HEK293 (cell line): Measurements from ENCODE around the gene PTGFRN.

Experiments used
- CTCF ChIA-PET: fragments of 350-600 bp; formaldehyde crosslinking; extraction: SDS; loops from one replicate; lab custom pipeline; 2021; ENCODE audit warnings: antibody characterized with exemption; lab: Yijun Ruan, JAX
- POLR2A ChIA-PET: fragments of 300-600 bp; formaldehyde crosslinking; extraction: SDS; loops from one replicate; lab custom pipeline; 2020; ENCODE audit warnings: antibody characterized with exemption, inconsistent platforms; lab: Yijun Ruan, JAX
- H3K27ac ChIP-seq: fragments of 200-500 bp; sonication (Bioruptor generic); 2 replicates; pipeline ENCODE4 v1.5.1; 2014; ENCODE audit warnings: low read depth, low read length, control low read depth, inconsistent platforms; ENCODE audit errors: extremely low read depth
- H3K36me3 ChIP-seq, 2 experiments: fragments of 200-500 bp in 1 of 2; sonication (Bioruptor generic) in 1 of 2; 1 replicate in 1 of 2; 2 replicates in 1 of 2; pipeline ENCODE4 v1.5.1; 2014 to 2017; ENCODE audit warnings: inconsistent platforms in 2 of 2, low read length in 2 of 2; ENCODE audit not compliant: control insufficient read depth in 2 of 2, insufficient read depth in 1 of 2
- H3K4me1 ChIP-seq: fragments of 200-500 bp; sonication (Bioruptor generic); 2 replicates; pipeline ENCODE4 v1.5.1; 2014; ENCODE audit warnings: mild to moderate bottlenecking, low read length, inconsistent platforms; ENCODE audit not compliant: control insufficient read depth, insufficient read depth
- H3K4me3 ChIP-seq: 2 replicates; pipeline ENCODE4 v1.5.1; 2011; ENCODE audit warnings: low read depth, mild to moderate bottlenecking, control low read depth, low read length, moderate library complexity
- H3K9me3 ChIP-seq: fragments of 200-500 bp; sonication (Bioruptor generic); 2 replicates; pipeline ENCODE4 v1.5.1; 2014; ENCODE audit warnings: low read depth, low read length, inconsistent platforms; ENCODE audit not compliant: control insufficient read depth, insufficient read depth
- HIC1 ChIP-seq: fragments of 450-650 bp; formaldehyde crosslinking; IDR thresholded peaks from 2 replicates; pipeline ENCODE4 v1.5.1; 2016; ENCODE audit warnings: missing biosample characterization, missing genetic modification characterization
- KLF10 ChIP-seq: fragments of 450-650 bp; IDR thresholded peaks from 2 replicates; pipeline ENCODE4 v1.5.1; 2018; ENCODE audit warnings: missing biosample characterization, mild to moderate bottlenecking, missing genetic modification characterization
- PRDM10 ChIP-seq: fragments of 450-650 bp; formaldehyde crosslinking; IDR thresholded peaks from 2 replicates; pipeline ENCODE4 v1.5.1; 2016; ENCODE audit warnings: missing biosample characterization, missing genetic modification characterization
- SETDB1 ChIP-seq: IDR thresholded peaks from one replicate; pipeline ENCODE4 v1.6.1; 2017; ENCODE audit warnings: mild to moderate bottlenecking, low read length, moderate library complexity, mixed read lengths; ENCODE audit not compliant: insufficient read length
- SP7 ChIP-seq: fragments of 450-650 bp; formaldehyde crosslinking; IDR thresholded peaks from 2 replicates; pipeline ENCODE4 v1.5.1; 2016; ENCODE audit warnings: missing biosample characterization, missing genetic modification characterization
- ZBTB11 ChIP-seq: fragments of 450-650 bp; formaldehyde crosslinking; conservative IDR thresholded peaks from 2 replicates; pipeline ENCODE4 v1.5.1; 2016; ENCODE audit warnings: low read depth, missing biosample characterization, missing genetic modification characterization
- ZBTB26 ChIP-seq: fragments of 450-650 bp; formaldehyde crosslinking; optimal IDR thresholded peaks from 2 replicates; pipeline ENCODE3; 2016; ENCODE audit warnings: missing biosample characterization, mild to moderate bottlenecking, missing genetic modification characterization
- ZEB2 ChIP-seq: fragments of 450-650 bp; formaldehyde crosslinking; IDR thresholded peaks from 2 replicates; pipeline ENCODE4 v1.5.1; 2016; ENCODE audit warnings: missing biosample characterization, missing genetic modification characterization
- ZIC2 ChIP-seq: fragments of 450-650 bp; formaldehyde crosslinking; IDR thresholded peaks from 2 replicates; pipeline ENCODE4 v1.5.1; 2016; ENCODE audit warnings: missing biosample characterization, missing genetic modification characterization
- ZNF148 ChIP-seq: fragments of 450-650 bp; formaldehyde crosslinking; IDR thresholded peaks from 2 replicates; pipeline ENCODE4 v1.5.0; 2017; ENCODE audit warnings: missing biosample characterization, missing genetic modification characterization, borderline replicate concordance
- ZNF19 ChIP-seq: fragments of 450-650 bp; formaldehyde crosslinking; IDR thresholded peaks from 2 replicates; pipeline ENCODE4; 2016; ENCODE audit warnings: missing biosample characterization, missing genetic modification characterization, low read depth
- ZNF302 ChIP-seq: fragments of 450-650 bp; formaldehyde crosslinking; IDR thresholded peaks from 2 replicates; pipeline ENCODE4 v1.5.1; 2016; ENCODE audit warnings: missing biosample characterization, missing genetic modification characterization, low read depth
- ZNF362 ChIP-seq: fragments of 450-650 bp; formaldehyde crosslinking; IDR thresholded peaks from 2 replicates; pipeline ENCODE4 v1.5.1; 2016; ENCODE audit warnings: missing biosample characterization, missing genetic modification characterization
- ZNF391 ChIP-seq: fragments of 450-650 bp; formaldehyde crosslinking; IDR thresholded peaks from 2 replicates; pipeline ENCODE4 v1.5.1; 2016; ENCODE audit warnings: low read depth, missing biosample characterization, missing genetic modification characterization, borderline replicate concordance
- ZNF660 ChIP-seq: fragments of 450-650 bp; IDR thresholded peaks from 2 replicates; pipeline ENCODE4 v1.5.1; 2018; ENCODE audit warnings: missing biosample characterization, mild to moderate bottlenecking, missing genetic modification characterization

Gene PTGFRN

GRCh38 chr1:116871779-116872146, 38.0 kb upstream of the PTGFRN start (continued):
- TF ChIP-seq PRDM10 (tag by site-specific recombination) = no peak
- no peak for TF ChIP-seq KLF10 (tag by site-specific recombination)
- TF ChIP-seq SETDB1 = no peak
- TF ChIP-seq ZNF362 (tag by site-specific recombination) = no peak
- TF ChIP-seq ZNF148 (tag by site-specific recombination) = no peak

GRCh38 chr1:116873680-116874271, 35.9 kb upstream of the PTGFRN start:
- Histone ChIP-seq H3K36me3 (no peaks in the 10 kb centered on the region), H3K9me3 (no peaks in the 10 kb centered on the region), H3K4me3 (no peak overlapping the region), H3K4me1 (peaks cover 3% of the 10 kb centered on the region; the same call in 1 of the 2 replicates), H3K27ac (no peak overlapping the region)
- POLR2A ChIA-PET = no interaction called here
- TF ChIP-seq SP7 (tag by site-specific recombination) = no peak
- peak; percentile 62 for TF ChIP-seq ZIC2 (tag by site-specific recombination)
- CTCF ChIA-PET = no interaction called here

GRCh38 chr1:116874733-116875249, 34.9 kb upstream of the PTGFRN start:
- ChIA-PET POLR2A (no interaction called here), CTCF (interaction anchor here (0.6 kb wide), 1 partner anchor 22 kb away, joined by 3 read pairs; no protein-coding TSS in a partner anchor)
- H3K9me3 ChIP-seq = no peaks in the 10 kb centered on the region
- no peak overlapping the region for H3K4me3 ChIP-seq
- no peak overlapping the region for H3K27ac ChIP-seq
- no peaks in the 10 kb centered on the region for H3K36me3 ChIP-seq
- H3K4me1 ChIP-seq = peaks cover 3% of the 10 kb centered on the region; the same call in 1 of the 2 replicates
- TF ChIP-seq ZEB2 (tag by site-specific recombination) (no peak), HIC1 (no peak), ZBTB26 (no peak), ZNF19 (tag by site-specific recombination) (no peak), ZNF660 (tag by site-specific recombination) (no peak), ZNF302 (tag by site-specific recombination) (no peak), ZNF362 (tag by site-specific recombination) (no peak), ZNF391 (no peak), ZBTB11 (tag by site-specific recombination) (no peak)
